ENCODE measurements around the gene TBC1D19.
"Not testable (repeated sequence)": the region's sequence is repeated elsewhere in the genome, so short reads cannot be mapped to it uniquely, and the experiment has no call there.

The TBC1D19 gene

DNA sequence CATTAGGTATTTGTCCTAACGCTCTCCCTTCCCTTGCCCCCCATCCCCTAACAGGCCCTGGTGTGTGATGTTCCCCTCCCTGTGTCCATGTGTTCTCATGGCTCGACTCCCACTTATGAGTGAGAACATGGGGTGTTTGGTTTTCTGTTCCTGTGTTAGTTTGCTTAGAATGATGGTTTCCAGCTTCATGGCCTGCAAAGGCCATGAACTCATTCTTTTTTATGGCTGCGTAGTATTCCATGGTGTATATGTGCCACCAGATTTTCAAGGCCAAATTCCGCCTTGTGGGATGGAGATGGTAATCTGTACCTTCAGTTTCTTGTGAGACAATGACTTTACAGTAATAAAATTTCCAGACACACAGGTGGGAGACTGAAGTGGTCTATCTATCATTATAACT, 2.5 kb upstream of the TBC1D19 start:
- DNase-seq; H3K4me3 Mint-ChIP-seq; H3K27me3 Mint-ChIP-seq; H3K9me3 Mint-ChIP-seq; ATAC-seq; H3K27ac Mint-ChIP-seq; H3K36me3 Mint-ChIP-seq (ENCODE audit: low read depth): not testable (repeated sequence)
- H3K4me1 Mint-ChIP-seq, result peaks cover 23% of the 10 kb centered on the region

DNA sequence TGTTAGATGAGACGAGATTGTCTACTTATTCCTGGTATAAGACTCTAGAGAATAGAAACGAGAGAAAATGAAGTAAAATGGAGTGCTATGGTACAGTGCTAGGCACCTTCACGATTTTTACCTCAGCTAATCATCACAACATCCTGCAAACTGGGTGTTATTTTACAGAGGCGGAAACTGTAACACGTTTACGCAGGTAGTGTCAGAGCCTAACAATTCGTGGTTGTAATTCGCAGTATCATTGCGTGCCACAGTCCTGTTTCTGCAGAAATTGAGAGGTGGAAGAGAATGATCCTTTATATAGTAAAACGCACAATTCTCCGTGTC, 383 bp upstream of the TBC1D19 start:
- H3K4me3 Mint-ChIP-seq, result peak overlapping the region; percentile 91
- H3K4me1 Mint-ChIP-seq, result peaks cover 23% of the 10 kb centered on the region
- H3K27ac Mint-ChIP-seq, result peak overlapping the region; percentile 92
- ATAC-seq (peak; percentile 82), DNase-seq (no peak)
- peaks cover 2% of the 10 kb centered on the region for H3K27me3 Mint-ChIP-seq
- no peaks in the 10 kb centered on the region for H3K9me3 Mint-ChIP-seq
- no peaks in the 10 kb centered on the region for H3K36me3 Mint-ChIP-seq (ENCODE audit: low read depth)

DNA sequence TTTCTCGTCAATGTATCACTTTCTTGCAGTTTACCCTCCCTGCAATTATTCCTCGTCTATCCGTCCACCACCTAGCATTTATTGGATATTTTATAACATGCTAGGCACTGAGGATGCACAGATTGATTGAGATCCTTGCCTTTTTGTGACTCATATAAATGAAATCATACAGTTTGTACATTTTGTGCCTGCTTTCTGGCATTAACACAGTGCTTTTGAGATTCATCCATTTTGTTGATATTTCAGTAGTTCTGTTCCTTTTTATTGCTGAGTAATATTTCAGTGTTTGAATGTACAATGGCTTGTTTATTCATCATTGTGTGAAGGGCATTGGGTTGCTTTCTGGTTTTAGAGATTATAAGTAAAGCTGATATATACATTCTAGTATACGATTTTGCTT, 841 bp downstream of the TBC1D19 start:
- Mint-ChIP-seq H3K9me3 (no peaks in the 10 kb centered on the region), H3K27ac (peak overlapping the region; percentile 92), H3K4me1 (peaks cover 23% of the 10 kb centered on the region), H3K4me3 (peak overlapping the region; percentile 91), H3K27me3 (peaks cover under 1% of the 10 kb centered on the region), H3K36me3 (ENCODE audit: low read depth) (no peaks in the 10 kb centered on the region)
- DNase-seq, result no peak
- no peak for ATAC-seq

DNA sequence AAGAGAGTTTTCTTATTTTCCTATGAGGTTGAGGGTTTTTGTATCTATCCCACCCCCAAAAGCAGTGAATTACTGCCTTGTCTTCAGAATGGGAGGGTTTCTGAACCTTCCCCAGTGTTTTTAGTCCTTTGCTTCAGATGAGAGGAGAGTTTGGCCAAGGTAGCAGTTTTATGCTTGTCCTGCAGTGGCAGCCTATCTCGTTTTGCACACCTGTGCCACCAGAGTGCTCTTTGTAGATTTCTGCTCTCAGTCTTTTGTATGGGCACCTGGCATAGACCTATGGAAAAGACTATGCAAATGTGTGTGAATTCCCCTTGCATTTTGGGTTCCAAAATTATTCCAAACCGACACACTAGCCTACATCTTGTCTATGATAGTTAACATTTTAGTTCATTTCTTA, 5.8 kb downstream of the TBC1D19 start:
- Mint-ChIP-seq H3K4me1 (peaks cover 7% of the 10 kb centered on the region), H3K4me3 (no peak overlapping the region), H3K27ac (no peak overlapping the region), H3K9me3 (no peaks in the 10 kb centered on the region), H3K27me3 (no peaks in the 10 kb centered on the region), H3K36me3 (ENCODE audit: low read depth) (no peaks in the 10 kb centered on the region)
- ATAC-seq (no peak), DNase-seq (no peak)

DNA sequence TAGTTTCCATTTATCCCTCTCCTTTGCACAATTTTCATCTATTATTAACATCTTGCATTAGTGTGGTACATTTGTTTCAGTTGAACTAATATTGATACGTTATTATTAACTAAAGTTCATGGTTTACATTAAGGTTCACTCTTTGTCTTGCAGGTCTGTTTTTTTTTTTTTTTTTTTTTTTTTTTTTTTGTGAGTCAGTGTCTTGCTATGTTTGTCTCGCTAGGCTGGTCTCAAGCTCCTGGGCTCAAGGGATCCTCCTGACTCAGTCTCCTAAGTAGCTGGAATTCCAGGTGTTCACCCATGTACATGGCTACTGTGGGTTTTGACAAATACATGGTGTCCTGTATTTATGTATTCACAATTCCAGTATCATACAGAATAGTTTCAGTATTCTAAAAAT, 6.8 kb downstream of the TBC1D19 start:
- Mint-ChIP-seq H3K27me3 (no peaks in the 10 kb centered on the region), H3K9me3 (no peaks in the 10 kb centered on the region), H3K36me3 (ENCODE audit: low read depth) (no peaks in the 10 kb centered on the region), H3K4me1 (peaks cover 3% of the 10 kb centered on the region), H3K4me3 (no peak overlapping the region), H3K27ac (no peak overlapping the region)
- ATAC-seq, result no peak
- DNase-seq, result no peak

DNA sequence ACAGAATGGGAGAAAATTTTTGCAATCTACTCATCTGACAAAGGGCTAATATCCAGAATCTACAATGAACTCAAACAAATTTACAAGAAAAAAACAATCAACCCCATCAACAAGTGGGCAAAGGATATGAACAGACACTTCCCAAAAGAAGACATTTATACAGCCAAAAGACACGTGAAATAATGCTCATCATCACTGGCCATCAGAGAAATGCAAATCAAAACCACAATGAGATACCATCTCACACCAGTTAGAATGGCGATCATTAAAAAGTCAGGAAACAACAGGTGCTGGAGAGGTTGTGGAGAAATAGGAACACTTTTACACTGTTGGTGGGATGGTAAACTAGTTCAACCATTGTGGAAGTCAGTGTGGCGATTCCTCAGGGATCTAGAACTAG, 9.7 kb downstream of the TBC1D19 start:
- DNase-seq; H3K27ac Mint-ChIP-seq; H3K27me3 Mint-ChIP-seq; H3K4me1 Mint-ChIP-seq; ATAC-seq; H3K36me3 Mint-ChIP-seq (ENCODE audit: low read depth); H3K4me3 Mint-ChIP-seq; H3K9me3 Mint-ChIP-seq: not testable (repeated sequence)

DNA sequence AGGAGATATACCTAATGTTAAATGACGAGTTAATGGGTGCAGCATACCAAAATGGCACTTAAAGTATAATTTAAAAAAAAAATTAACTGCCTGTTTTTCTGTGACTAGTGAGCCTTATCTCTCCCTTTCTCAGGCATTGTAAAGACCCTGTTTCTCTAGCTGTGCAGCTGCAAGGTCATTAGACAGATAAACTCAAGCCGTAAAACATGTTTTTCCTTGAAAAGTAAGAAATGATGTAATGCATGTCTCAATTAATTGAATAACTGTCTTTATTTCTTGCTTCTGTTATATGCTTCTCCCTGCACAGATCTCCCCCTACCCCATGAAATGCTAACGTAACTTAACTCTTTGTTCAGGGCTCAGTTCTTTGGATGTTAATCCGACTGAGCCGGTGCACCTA, 10.5 kb downstream of the TBC1D19 start:
- H3K36me3 Mint-ChIP-seq (ENCODE audit: low read depth), result no peaks in the 10 kb centered on the region
- no peak overlapping the region for H3K4me3 Mint-ChIP-seq
- no peak overlapping the region for H3K27ac Mint-ChIP-seq
- peaks cover 1% of the 10 kb centered on the region for H3K4me1 Mint-ChIP-seq
- no peak for ATAC-seq
- no peaks in the 10 kb centered on the region for H3K9me3 Mint-ChIP-seq
- no peak for DNase-seq
- H3K27me3 Mint-ChIP-seq, result no peaks in the 10 kb centered on the region

DNA sequence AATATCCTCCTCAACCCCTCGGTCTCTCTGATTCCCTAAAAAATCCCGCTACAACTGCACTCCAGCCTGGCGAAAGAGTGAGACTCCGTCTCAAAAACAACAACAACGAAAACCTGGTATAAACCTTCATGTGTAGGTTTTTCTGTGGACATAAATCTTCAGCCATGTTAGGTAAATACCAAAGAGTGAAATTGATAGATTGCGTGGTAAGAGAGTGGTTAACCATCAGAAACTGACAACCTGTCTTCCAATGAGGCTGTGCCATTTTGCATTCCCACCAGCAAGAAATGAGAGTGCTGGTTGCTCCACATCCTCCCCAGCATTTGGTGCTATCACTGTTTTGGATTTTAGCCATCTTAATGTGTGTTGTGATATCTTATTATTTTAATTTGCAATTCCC, 10.9 kb downstream of the TBC1D19 start:
- Mint-ChIP-seq H3K27me3 (no peaks in the 10 kb centered on the region), H3K4me3 (no peak overlapping the region), H3K36me3 (ENCODE audit: low read depth) (no peaks in the 10 kb centered on the region), H3K9me3 (no peaks in the 10 kb centered on the region), H3K4me1 (peaks cover 1% of the 10 kb centered on the region), H3K27ac (no peak overlapping the region)
- ATAC-seq (no peak), DNase-seq (no peak)

DNA sequence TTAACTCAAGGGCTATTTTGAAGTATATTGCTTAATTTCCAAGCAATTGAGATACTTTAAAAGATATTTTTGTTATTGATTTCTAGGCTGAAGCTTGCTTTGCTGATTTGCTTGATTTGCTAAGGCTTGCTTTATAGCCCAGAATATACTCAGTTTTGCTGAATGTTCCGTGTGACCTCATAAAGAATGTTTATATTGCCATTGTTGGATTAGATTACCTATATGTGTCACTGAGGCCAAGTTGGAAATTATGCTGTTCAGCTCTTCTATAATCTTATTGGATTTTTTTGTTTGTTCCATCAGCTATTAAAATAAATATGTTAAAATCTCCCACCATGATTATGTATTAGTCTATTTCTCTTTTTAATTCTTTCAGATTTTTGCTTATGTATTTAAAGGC, 13.0 kb downstream of the TBC1D19 start:
- Mint-ChIP-seq H3K4me1 (no peaks in the 10 kb centered on the region), H3K27me3 (no peaks in the 10 kb centered on the region), H3K36me3 (ENCODE audit: low read depth) (no peaks in the 10 kb centered on the region), H3K4me3 (no peak overlapping the region), H3K9me3 (peaks cover 4% of the 10 kb centered on the region), H3K27ac (no peak overlapping the region)
- ATAC-seq (no peak), DNase-seq (no peak)

DNA sequence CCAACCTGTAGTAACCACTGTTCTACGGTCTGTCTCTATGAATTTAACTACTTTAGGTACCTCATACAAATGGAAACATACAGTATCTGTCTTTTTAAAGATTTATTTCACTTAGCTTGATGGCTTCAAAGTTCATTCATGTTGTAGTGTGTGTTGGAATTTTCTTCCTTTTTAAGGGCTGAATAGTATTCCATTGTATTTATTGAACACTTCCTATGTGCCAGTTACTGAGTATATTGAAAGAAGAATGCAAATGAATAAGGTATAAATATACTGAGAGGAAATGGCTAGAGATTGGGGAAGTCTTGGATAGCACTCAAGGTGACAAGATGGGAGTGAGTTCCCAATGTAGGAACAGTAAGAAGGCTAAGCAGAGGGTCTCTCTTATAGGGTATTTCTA, 17.3 kb downstream of the TBC1D19 start:
- H3K27me3 Mint-ChIP-seq, result no peaks in the 10 kb centered on the region
- ATAC-seq (no peak), DNase-seq (no peak)
- H3K4me1 Mint-ChIP-seq, result no peaks in the 10 kb centered on the region
- no peak overlapping the region for H3K4me3 Mint-ChIP-seq
- peaks cover 4% of the 10 kb centered on the region for H3K9me3 Mint-ChIP-seq
- no peaks in the 10 kb centered on the region for H3K36me3 Mint-ChIP-seq (ENCODE audit: low read depth)
- no peak overlapping the region for H3K27ac Mint-ChIP-seq

DNA sequence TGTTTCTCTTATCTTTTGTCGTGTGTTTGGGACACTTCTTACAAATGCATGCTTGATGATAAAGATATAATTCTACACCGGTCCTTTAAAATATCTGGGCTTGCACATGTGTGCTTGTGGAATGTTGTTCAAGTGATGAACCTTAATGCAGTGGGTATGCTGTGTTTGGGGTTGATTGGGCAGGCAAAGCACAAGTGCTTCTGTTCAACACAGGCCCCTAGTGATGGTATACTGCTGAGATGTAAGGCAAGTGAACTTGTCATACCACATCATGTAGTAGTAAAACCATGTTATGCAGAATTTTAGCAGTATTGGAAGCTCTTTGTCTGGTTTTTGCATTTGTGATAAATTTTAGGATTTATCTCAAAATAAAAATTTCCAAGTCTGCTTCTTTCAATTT, 23.9 kb downstream of the TBC1D19 start:
- Mint-ChIP-seq H3K4me3 (no peak overlapping the region), H3K27me3 (no peaks in the 10 kb centered on the region), H3K27ac (no peak overlapping the region), H3K9me3 (no peaks in the 10 kb centered on the region), H3K36me3 (ENCODE audit: low read depth) (no peaks in the 10 kb centered on the region), H3K4me1 (peaks cover 17% of the 10 kb centered on the region)
- no peak for DNase-seq
- no peak for ATAC-seq

DNA sequence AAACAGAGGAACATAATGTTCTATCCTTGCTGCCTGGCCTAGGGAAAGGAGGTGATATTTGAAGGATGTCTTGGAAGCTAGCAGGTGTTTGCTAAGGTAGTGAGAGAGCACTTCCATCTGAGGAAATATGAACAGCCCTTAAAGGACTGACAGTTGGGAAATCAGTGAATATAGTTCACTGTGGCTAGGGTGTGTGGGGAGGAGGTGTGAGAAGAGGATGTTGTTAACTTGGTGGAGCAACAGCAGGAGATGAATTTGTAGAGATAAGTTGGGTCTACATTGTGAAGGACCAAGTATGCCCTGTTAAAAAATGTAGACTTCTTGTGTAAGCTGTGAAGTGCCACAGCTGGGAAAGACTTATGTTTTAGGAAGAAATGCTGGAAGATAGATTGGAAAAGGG, 25.5 kb downstream of the TBC1D19 start:
- H3K9me3 Mint-ChIP-seq, result no peaks in the 10 kb centered on the region
- H3K27ac Mint-ChIP-seq, result no peak overlapping the region
- peaks cover 19% of the 10 kb centered on the region for H3K4me1 Mint-ChIP-seq
- ATAC-seq (no peak), DNase-seq (no peak)
- no peaks in the 10 kb centered on the region for H3K36me3 Mint-ChIP-seq (ENCODE audit: low read depth)
- no peak overlapping the region for H3K4me3 Mint-ChIP-seq
- no peaks in the 10 kb centered on the region for H3K27me3 Mint-ChIP-seq

DNA sequence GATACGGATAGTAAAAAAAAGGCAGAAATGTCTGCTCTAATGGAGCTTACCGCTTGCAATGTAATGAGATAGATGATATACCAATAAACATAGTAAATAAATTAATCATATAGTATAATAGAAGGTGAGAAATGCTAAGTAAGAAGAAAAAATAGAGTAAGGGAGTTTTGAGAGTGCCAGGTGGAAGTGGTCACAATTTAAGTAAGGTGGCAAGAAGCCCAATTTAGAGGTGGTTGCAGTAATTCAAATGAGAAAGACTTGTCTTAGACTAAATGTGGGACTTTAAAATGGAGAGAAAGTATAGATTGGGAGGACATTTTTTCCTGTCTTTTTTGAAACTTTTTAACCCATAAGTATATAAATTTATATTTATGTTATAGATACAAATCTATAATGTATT, 26.0 kb downstream of the TBC1D19 start:
- H3K9me3 Mint-ChIP-seq, result no peaks in the 10 kb centered on the region
- no peaks in the 10 kb centered on the region for H3K36me3 Mint-ChIP-seq (ENCODE audit: low read depth)
- H3K27ac Mint-ChIP-seq, result no peak overlapping the region
- no peak for ATAC-seq
- DNase-seq, result no peak
- H3K4me1 Mint-ChIP-seq, result peaks cover 19% of the 10 kb centered on the region
- no peak overlapping the region for H3K4me3 Mint-ChIP-seq
- H3K27me3 Mint-ChIP-seq, result no peaks in the 10 kb centered on the region

DNA sequence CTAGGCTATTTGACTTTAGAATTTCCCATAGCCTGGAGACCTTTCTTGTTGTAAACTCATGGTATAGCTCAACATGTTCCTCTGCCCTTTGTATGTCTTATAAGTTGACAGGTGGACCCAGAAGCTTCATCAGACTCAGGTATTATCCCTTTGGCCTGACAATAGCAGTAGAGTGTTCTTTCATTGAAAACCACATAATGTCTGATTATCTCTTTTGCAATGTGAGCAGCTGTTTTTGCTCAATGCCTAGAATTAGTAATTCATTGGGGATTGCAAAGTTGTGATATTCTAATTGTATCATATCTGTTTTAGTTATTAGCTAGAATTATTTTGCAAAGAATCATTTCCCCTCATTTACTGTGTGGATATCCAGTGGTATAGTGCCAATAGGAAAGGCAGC, 27.5 kb downstream of the TBC1D19 start:
- Mint-ChIP-seq H3K27ac (no peak overlapping the region), H3K36me3 (ENCODE audit: low read depth) (peaks cover 4% of the 10 kb centered on the region), H3K9me3 (no peaks in the 10 kb centered on the region), H3K27me3 (no peaks in the 10 kb centered on the region), H3K4me3 (no peak overlapping the region), H3K4me1 (peaks cover 19% of the 10 kb centered on the region)
- ATAC-seq (no peak), DNase-seq (no peak)

DNA sequence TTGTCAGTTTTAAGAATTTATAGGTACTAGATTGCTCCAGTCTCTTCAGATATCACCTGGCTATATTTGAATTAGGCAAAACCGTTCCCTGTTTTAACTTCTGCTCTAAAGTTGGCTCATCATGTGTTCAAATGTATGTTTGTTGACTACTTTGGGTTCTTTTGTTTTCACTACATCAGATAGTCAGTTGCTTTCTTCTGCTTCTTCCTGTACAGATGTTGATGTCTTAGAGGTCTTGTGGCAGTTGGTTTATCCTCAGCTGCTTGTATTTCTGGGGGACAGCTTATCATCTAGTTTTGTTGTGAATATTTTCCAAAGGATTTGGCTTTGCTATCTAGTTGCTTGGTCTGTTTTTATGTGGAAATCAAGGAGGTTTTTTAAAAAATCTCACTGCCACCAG, 28.0 kb downstream of the TBC1D19 start:
- no peak for DNase-seq
- Mint-ChIP-seq H3K27ac (no peak overlapping the region), H3K27me3 (no peaks in the 10 kb centered on the region), H3K4me1 (peaks cover 19% of the 10 kb centered on the region), H3K9me3 (no peaks in the 10 kb centered on the region), H3K4me3 (no peak overlapping the region), H3K36me3 (ENCODE audit: low read depth) (peaks cover 4% of the 10 kb centered on the region)
- ATAC-seq, result no peak

DNA sequence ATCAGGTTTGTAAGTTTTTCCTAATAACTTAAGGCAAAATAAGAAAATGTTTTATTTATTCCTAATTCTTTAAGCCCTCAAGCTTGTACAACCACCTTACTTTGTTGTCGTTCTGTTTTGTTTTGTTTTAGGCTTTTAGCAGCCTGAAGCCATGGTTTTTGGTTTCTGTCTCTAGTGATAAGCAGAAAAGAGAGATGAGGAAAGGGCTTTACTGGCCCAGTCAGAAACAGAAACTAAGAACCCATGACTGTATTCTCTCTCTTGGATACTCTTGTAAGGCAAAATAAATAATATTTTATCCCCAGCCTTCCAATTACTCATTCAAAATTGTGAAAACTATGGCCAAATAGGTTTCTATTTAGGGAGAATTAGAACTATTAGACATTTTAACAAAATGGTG, 29.4 kb downstream of the TBC1D19 start:
- no peak for DNase-seq

More for the DNA sequence above, 29.4 kb downstream of the TBC1D19 start:
- Mint-ChIP-seq H3K36me3 (ENCODE audit: low read depth) (peaks cover 4% of the 10 kb centered on the region), H3K4me3 (no peak overlapping the region), H3K27me3 (no peaks in the 10 kb centered on the region), H3K27ac (no peak overlapping the region), H3K9me3 (no peaks in the 10 kb centered on the region), H3K4me1 (peaks cover 19% of the 10 kb centered on the region)
- ATAC-seq, result no peak

All from activated naive CD8-positive, alpha-beta T cell treated with anti-CD3 and anti-CD28 coated beads, Interleukin-2, amount 50 U/mL, for 24 hours (primary cell).